Colonic mucosa (tissue), 4 donors: ENCODE data around the gene BIN1. TPM values are rescaled to one million over a fixed set of nuclear protein-coding genes. Genes with fewer than 3 reads are reported as not detected.
A peak's percentile ranks its signal among the peaks of the same experiment; 100 is the strongest.

Source experiments
- DNase-seq: peaks from one replicate; pipeline ENCODE4 v3.0.0-alpha.2; 2020
- H3K27ac ChIP-seq: fragments of 200-600 bp; one replicate; pipeline ENCODE4 v1.8.0; 2021
- H3K27me3 ChIP-seq: fragments of 200-600 bp; one replicate; pipeline ENCODE4 v1.8.0; 2021
- H3K36me3 ChIP-seq: fragments of 200-600 bp; one replicate; pipeline ENCODE4 v1.8.0; 2021
- H3K4me1 ChIP-seq: fragments of 200-600 bp; one replicate; pipeline ENCODE4 v1.8.0; 2021; ENCODE audit warnings: mild to moderate bottlenecking
- H3K4me3 ChIP-seq: fragments of 200-600 bp; one replicate; pipeline ENCODE4 v1.8.0; 2021
- H3K9ac ChIP-seq, 2 donors: one replicate each; pipeline ENCODE4 v1.7.0; 2013; ENCODE audit warnings: control low read depth in 2 of 2, low read depth in 2 of 2, low read length in 2 of 2
- H3K9me3 ChIP-seq: fragments of 200-600 bp; one replicate; pipeline ENCODE4 v1.8.0; 2021
- intact Hi-C: fragments of 100-400 bp; cut with DNase I; formaldehyde crosslinking; loops from one replicate; pipeline ENCODE4 v1.14.1; 2022
- total RNA-seq, 2 donors: library from RNA; stranded (reverse); fragmentation: NEBNext Ultra II Directional in 1 of 2; extraction: Animal tissue kit (Norgen Biotek cat#: 25700) in 1 of 2; gene quantifications; one replicate each; pipeline ENCODE4 v1.2.1, GENCODE V29; 2021
- TF ChIP-seq, protein P1 (sequence below): fragments of 200-600 bp; IDR thresholded peaks from one replicate; pipeline ENCODE4 v1.8.0; 2022; ENCODE audit warnings: antibody characterized with exemption, mild to moderate bottlenecking
- donor health status: healthy.
- donor health status: DM: no; HTN: no; CAD: no.
- donor health status: DM: no; HTN: no; CAD: no.

BIN1 gene
- total RNA-seq, 2 donors from 2014 or later: 38.5 to 60.8 TPM

DNA sequence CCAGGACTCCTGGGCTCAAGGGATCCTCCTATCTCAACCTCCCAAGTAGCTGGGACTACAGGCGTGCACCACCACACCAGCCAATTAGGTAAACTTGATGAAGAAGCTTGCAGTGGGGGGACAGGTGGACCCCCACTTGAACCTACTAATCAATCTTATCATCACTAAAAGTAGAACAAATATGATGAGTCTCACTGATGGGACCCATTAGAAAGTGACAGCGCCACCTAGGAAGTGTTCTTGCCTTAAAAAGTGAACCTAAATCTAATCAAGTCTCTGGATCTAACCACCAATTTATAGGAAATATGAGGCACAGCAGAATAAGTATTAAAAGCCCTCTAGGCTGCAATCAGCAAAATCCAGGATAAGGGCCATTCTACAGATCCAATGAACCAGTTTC is 79.2 kb downstream of the BIN1 start:
- Histone ChIP-seq H3K27ac (no peak overlapping the region), H3K4me3 (no peak overlapping the region), H3K9me3 (no peaks in the 10 kb centered on the region), H3K27me3 (no peaks in the 10 kb centered on the region), H3K4me1 (peaks cover 7% of the 10 kb centered on the region), H3K36me3 (no peaks in the 10 kb centered on the region), H3K9ac (no peak overlapping the region)
- TF ChIP-seq, protein P1, sequence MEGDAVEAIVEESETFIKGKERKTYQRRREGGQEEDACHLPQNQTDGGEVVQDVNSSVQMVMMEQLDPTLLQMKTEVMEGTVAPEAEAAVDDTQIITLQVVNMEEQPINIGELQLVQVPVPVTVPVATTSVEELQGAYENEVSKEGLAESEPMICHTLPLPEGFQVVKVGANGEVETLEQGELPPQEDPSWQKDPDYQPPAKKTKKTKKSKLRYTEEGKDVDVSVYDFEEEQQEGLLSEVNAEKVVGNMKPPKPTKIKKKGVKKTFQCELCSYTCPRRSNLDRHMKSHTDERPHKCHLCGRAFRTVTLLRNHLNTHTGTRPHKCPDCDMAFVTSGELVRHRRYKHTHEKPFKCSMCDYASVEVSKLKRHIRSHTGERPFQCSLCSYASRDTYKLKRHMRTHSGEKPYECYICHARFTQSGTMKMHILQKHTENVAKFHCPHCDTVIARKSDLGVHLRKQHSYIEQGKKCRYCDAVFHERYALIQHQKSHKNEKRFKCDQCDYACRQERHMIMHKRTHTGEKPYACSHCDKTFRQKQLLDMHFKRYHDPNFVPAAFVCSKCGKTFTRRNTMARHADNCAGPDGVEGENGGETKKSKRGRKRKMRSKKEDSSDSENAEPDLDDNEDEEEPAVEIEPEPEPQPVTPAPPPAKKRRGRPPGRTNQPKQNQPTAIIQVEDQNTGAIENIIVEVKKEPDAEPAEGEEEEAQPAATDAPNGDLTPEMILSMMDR: no peak
- intact Hi-C loops: no loop called here
- DNase-seq: no peak

DNA sequence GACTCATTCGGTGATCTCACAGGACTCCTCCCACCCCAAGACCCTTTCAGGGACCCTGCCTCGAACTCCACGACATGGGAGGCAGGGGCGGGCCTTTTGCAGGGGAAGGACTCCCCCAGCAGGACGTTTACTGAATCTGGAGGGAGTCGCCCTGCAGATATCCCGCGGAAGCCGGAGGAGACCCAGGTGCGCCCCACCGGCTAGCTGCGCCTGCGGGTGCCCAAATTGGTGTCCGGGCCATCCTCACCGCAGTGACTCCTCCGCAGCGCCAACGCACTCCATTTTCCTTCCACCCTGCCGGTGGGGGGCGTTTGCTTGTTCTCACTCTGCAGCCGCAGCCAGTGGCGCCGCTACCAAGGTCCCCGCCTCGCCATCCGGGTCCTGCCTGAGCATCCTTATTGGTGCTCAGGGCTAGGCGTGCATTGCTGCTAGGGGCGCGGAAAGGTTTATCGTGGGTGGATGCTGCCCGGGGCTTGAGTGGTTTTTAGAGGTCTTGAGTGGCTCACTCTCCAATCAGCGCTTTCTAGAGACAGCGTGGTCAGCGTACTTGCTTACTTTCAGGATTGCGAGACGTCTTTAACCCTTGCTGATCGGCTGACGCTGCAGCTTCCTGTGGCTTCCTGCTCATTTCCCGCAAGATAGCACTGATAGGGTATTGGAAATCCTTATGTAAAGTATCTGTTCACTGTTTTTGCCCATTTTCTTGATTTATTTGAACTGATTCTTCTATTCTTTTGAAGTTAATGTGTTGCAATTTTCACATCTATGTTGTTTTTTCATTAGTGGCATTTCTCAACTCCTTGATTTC is 81.4 kb downstream of the BIN1 start:
- intact Hi-C loops: no loop called here
- Histone ChIP-seq H3K4me3 (peak overlapping the region; percentile 28), H3K9me3 (no peaks in the 10 kb centered on the region), H3K4me1 (peaks cover 7% of the 10 kb centered on the region), H3K27me3 (no peaks in the 10 kb centered on the region), H3K27ac (no peak overlapping the region), H3K36me3 (no peaks in the 10 kb centered on the region), H3K9ac (peak overlapping the region; percentile 12 to 26)
- peak; percentile 77 for DNase-seq
- TF ChIP-seq, protein P1: no peak

DNA sequence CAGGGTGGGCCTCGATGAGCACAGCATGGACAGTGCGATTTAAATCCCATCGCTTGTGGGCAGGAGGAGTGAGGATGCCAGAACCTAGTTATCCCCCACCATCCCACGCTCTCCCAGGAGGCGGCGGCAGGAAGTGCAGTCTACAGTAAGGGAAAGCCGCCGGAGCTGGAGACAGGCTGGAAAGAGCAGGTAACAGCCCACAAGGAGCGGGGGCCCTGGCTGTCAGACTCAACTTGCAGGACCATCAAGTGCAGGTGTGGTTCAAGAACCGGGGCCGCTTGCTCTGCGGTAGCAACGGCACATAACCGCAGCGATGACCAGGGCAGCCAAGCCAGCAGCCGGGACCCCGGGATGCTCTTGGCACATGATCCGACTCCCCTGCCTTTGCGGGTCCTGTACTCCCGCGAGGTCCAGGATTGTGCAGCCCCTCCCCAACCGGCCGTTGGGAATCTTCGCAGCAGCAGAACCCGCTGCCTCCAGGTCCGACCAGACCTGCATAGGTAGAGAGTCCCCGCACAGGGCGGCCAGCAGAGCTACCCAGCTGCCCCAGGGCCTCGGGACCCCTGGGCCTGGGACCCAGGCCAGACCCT is 82.1 kb downstream of the BIN1 start:
- TF ChIP-seq, protein P1: no peak
- Histone ChIP-seq H3K4me1 (peaks cover 7% of the 10 kb centered on the region), H3K27me3 (no peaks in the 10 kb centered on the region), H3K4me3 (peak overlapping the region; percentile 28), H3K9me3 (no peaks in the 10 kb centered on the region), H3K36me3 (no peaks in the 10 kb centered on the region), H3K27ac (no peak overlapping the region), H3K9ac (peak overlapping the region; percentile 12 to 26)
- DNase-seq: peak; percentile 27
- intact Hi-C loops: no loop called here

- H3K36me3 ChIP-seq: no peaks in the 10 kb centered on the region
- peaks cover 7% of the 10 kb centered on the region for H3K4me1 ChIP-seq
- no peak for DNase-seq
- no peaks in the 10 kb centered on the region for H3K27me3 ChIP-seq
- intact Hi-C loops: no loop called here
- no peak overlapping the region for H3K27ac ChIP-seq
- H3K9ac ChIP-seq: no peak overlapping the region
- no peak overlapping the region for H3K4me3 ChIP-seq
- TF ChIP-seq, protein P1: no peak
- H3K9me3 ChIP-seq: no peaks in the 10 kb centered on the region
Measured at GRCh38 chr2:127023504-127023903, 83.5 kb downstream of the BIN1 start.

DNA sequence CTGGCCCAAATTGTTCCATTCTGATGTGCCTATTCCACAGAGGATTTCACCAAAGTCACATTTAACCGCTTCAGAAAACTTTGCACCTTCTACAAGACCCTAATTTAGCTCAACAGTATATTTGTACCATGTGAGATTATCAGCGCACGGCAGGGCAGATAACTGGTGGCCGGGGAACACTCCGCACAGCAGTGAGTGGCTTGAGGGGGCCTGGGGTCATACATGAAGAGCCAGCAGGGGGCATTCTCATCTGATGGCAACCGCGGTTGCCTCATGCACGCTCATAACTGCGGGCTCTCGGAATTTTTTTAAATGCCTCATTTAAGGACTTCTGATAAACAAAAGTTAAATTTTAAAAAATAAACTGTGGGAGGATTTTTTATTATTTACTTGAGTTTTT is 84.1 kb downstream of the BIN1 start:
- no peak for DNase-seq
- TF ChIP-seq, protein P1: no peak
- Histone ChIP-seq H3K9me3 (no peaks in the 10 kb centered on the region), H3K4me1 (peaks cover 7% of the 10 kb centered on the region), H3K27ac (no peak overlapping the region), H3K4me3 (no peak overlapping the region), H3K9ac (no peak overlapping the region), H3K27me3 (no peaks in the 10 kb centered on the region), H3K36me3 (no peaks in the 10 kb centered on the region)
- intact Hi-C loops: no loop called here
